Endothelial cell of umbilical vein (primary cell): Measurements from ENCODE around the gene PLCG2. TPM values are rescaled to one million over a fixed set of nuclear protein-coding genes. Genes with fewer than 3 reads are reported as not detected.

Source experiments
- BruUV-seq: library from RNA; stranded (reverse); fragments of 400-500 nt; replicated peaks from 2 replicates; lab custom pipeline; 2021; lab: Mats Ljungman, UMichigan
- CTCF ChIA-PET: fragments of 300-600, 350-600 bp; sonication (Branson Sonifier 250); formaldehyde crosslinking; loops from one replicate; lab custom pipeline; 2021; ENCODE audit warnings: antibody characterized with exemption, inconsistent platforms; lab: Charles Lee
- POLR2A ChIA-PET: fragments of 300-600, 350-600 bp; sonication (Branson Sonifier 250); formaldehyde crosslinking; loops from one replicate; lab custom pipeline; 2021; ENCODE audit warnings: antibody characterized with exemption, inconsistent platforms; lab: Charles Lee
- DNase-seq: peaks from one replicate; pipeline ENCODE4 v3.0.0-alpha.2; 2011; ENCODE audit warnings: low read depth, low spot score
- FAIRE-seq: peaks from 2 replicates; lab custom pipeline; 2011; peaks lifted over from hg19 to GRCh38; lab: Jason Lieb, UNC
- H2AFZ ChIP-seq: 2 replicates; pipeline ENCODE4 v1.6.0; 2012; ENCODE audit warnings: low read depth, low read length, control low read depth, inconsistent platforms
- H3K27ac ChIP-seq: 2 replicates; pipeline ENCODE4 v1.5.1; 2011; ENCODE audit warnings: low read depth, mild to moderate bottlenecking, control low read depth, low read length, moderate library complexity; ENCODE audit not compliant: insufficient read depth
- H3K27me3 ChIP-seq, 2 experiments: 2 replicates each; pipeline versions ENCODE4 v1.6.0 to v1.6.1; 2011; ENCODE audit warnings: low read length in 2 of 2, mixed read lengths in 1 of 2; ENCODE audit not compliant: control insufficient read depth in 2 of 2, insufficient read depth in 2 of 2
- H3K36me3 ChIP-seq, 2 experiments: 2 replicates in 1 of 2; 3 replicates in 1 of 2; pipeline ENCODE4 v1.5.1; 2011; ENCODE audit warnings: low read length in 2 of 2, mild to moderate bottlenecking in 1 of 2, moderate library complexity in 1 of 2; ENCODE audit not compliant: control insufficient read depth in 2 of 2, insufficient read depth in 2 of 2; ENCODE audit errors: extremely low read depth in 1 of 2
- H3K4me1 ChIP-seq: 3 replicates; pipeline ENCODE4 v1.5.1; 2011; ENCODE audit warnings: mild to moderate bottlenecking, low read length; ENCODE audit not compliant: control insufficient read depth, insufficient read depth; ENCODE audit errors: extremely low read depth
- H3K4me2 ChIP-seq: 2 replicates; pipeline ENCODE4 v1.6.1; 2011; ENCODE audit warnings: low read length, control low read depth, mixed read lengths; ENCODE audit not compliant: insufficient read depth
- H3K4me3 ChIP-seq, 3 experiments: fragments of 200-600 bp in 1 of 3; sonication (generic), shearing (Covaris generic) in 1 of 3; replicated peaks in 1 of 3; 2 replicates each; pipeline ENCODE4 v1.5.1; 2011 to 2016; ENCODE audit warnings: control low read depth in 3 of 3, low read length in 3 of 3, mild to moderate bottlenecking in 2 of 3, inconsistent platforms in 1 of 3, low read depth in 1 of 3, moderate library complexity in 1 of 3; ENCODE audit not compliant: insufficient read depth in 1 of 3
- H3K79me2 ChIP-seq: 2 replicates; pipeline ENCODE4 v1.6.0; 2012; ENCODE audit warnings: low read length, inconsistent platforms; ENCODE audit not compliant: control insufficient read depth, insufficient read depth
- H3K9ac ChIP-seq: replicated peaks from 2 replicates; pipeline ENCODE3; 2011; ENCODE audit warnings: low read length, control low read depth; ENCODE audit not compliant: insufficient read depth; ENCODE audit errors: extremely low read depth
- H3K9me1 ChIP-seq: replicated peaks from 3 replicates; pipeline ENCODE4 v1.6.0; 2011; ENCODE audit warnings: mild to moderate bottlenecking, low read length; ENCODE audit not compliant: control insufficient read depth, insufficient read depth; ENCODE audit errors: extremely low read depth
- H3K9me3 ChIP-seq: replicated peaks from 2 replicates; pipeline ENCODE4 v1.5.1; 2012; ENCODE audit warnings: low read length, inconsistent platforms; ENCODE audit not compliant: control insufficient read depth, insufficient read depth
- H4K20me1 ChIP-seq: replicated peaks from 2 replicates; pipeline ENCODE3; 2011; ENCODE audit warnings: mild to moderate bottlenecking, low read length; ENCODE audit not compliant: control insufficient read depth, insufficient read depth; ENCODE audit errors: extremely low read depth
- EZH2 ChIP-seq: IDR thresholded peaks from 2 replicates; pipeline ENCODE4 v1.6.1; 2012; ENCODE audit warnings: borderline replicate concordance, low read depth, mild to moderate bottlenecking, moderate library complexity, low read length, inconsistent platforms; ENCODE audit not compliant: severe bottlenecking
- FOS ChIP-seq: IDR thresholded peaks from 2 replicates; pipeline ENCODE4 v1.6.1; 2011; ENCODE audit warnings: mild to moderate bottlenecking, low read length, moderate library complexity, borderline replicate concordance; ENCODE audit not compliant: insufficient read depth
- GATA2 ChIP-seq: IDR thresholded peaks from 2 replicates; pipeline ENCODE4 v1.7.0; 2011; ENCODE audit warnings: low read depth, mild to moderate bottlenecking, moderate library complexity, mixed read lengths, low read length; ENCODE audit not compliant: insufficient read length, insufficient read depth
- JUN ChIP-seq: IDR thresholded peaks from 2 replicates; pipeline ENCODE4 v1.6.1; 2011; ENCODE audit warnings: borderline replicate concordance, low read depth; ENCODE audit not compliant: insufficient read length, insufficient read depth
- MYC ChIP-seq: IDR thresholded peaks from one replicate; pipeline ENCODE4 v1.6.1; 2011; ENCODE audit warnings: mild to moderate bottlenecking, low read depth, low read length
- POLR2A ChIP-seq: IDR thresholded peaks from 2 replicates; pipeline ENCODE4 v1.6.1; 2012; ENCODE audit warnings: low read depth, mild to moderate bottlenecking, control low read depth, low read length
- POLR2AphosphoS5 ChIP-seq: IDR thresholded peaks from 2 replicates; pipeline ENCODE4 v1.6.1; 2012; ENCODE audit warnings: low read depth, mild to moderate bottlenecking, control low read depth, low read length, moderate library complexity; ENCODE audit not compliant: insufficient read depth
- dilution Hi-C: fragments of 300-500 bp; cut with MboI; formaldehyde crosslinking; loops from one replicate; pipeline ENCODE4 v1.15.0; 2019; ENCODE audit warnings: low sequenced_read_pairs; ENCODE audit not compliant: extremely low pct_ligation_motif_present
- intact Hi-C: fragments of 100-400 bp; cut with micrococcal nuclease; formaldehyde crosslinking; loops from one replicate; pipeline ENCODE4 v1.10.0; 2022
- polyA plus RNA-seq, 4 experiments: library from polyadenylated mRNA; depleted of rRNA in 3 of 4; stranded (reverse) in 3 of 4; unstranded in 1 of 4; fragments of >200 nt; gene quantifications; 2 replicates each; pipeline versions ENCODE4 v1.2.1 to v1.2.3, GENCODE V29; 2011 to 2012; ENCODE audit warnings: missing spikeins in 1 of 4
- total RNA-seq: library from RNA; stranded (reverse); gene quantifications from 2 replicates; pipeline ENCODE4 v1.2.3, GENCODE V29; 2021
- TF ChIP-seq, protein P1 (sequence below): IDR thresholded peaks from 2 replicates; pipeline ENCODE4 v1.6.1; 2011; ENCODE audit not compliant: insufficient read depth, insufficient read length
- TF ChIP-seq, protein P2 (sequence below), 2 donors: IDR thresholded peaks; 1 replicate in 1 of 2; 2 replicates in 1 of 2; pipeline ENCODE4 v1.5.1; 2011; ENCODE audit warnings: low read length in 2 of 2, mild to moderate bottlenecking in 2 of 2, moderate library complexity in 2 of 2, control low read depth in 1 of 2, inconsistent platforms in 1 of 2, low read depth in 1 of 2; ENCODE audit not compliant: insufficient read depth in 1 of 2; ENCODE audit errors: extremely low read depth in 1 of 2

The PLCG2 gene
- total and polyA plus RNA-seq, 2 donors (not counting 3 experiments of a cell fraction or from before 2014, with no cell fraction given): 10.8 to 13.6 TPM

DNA sequence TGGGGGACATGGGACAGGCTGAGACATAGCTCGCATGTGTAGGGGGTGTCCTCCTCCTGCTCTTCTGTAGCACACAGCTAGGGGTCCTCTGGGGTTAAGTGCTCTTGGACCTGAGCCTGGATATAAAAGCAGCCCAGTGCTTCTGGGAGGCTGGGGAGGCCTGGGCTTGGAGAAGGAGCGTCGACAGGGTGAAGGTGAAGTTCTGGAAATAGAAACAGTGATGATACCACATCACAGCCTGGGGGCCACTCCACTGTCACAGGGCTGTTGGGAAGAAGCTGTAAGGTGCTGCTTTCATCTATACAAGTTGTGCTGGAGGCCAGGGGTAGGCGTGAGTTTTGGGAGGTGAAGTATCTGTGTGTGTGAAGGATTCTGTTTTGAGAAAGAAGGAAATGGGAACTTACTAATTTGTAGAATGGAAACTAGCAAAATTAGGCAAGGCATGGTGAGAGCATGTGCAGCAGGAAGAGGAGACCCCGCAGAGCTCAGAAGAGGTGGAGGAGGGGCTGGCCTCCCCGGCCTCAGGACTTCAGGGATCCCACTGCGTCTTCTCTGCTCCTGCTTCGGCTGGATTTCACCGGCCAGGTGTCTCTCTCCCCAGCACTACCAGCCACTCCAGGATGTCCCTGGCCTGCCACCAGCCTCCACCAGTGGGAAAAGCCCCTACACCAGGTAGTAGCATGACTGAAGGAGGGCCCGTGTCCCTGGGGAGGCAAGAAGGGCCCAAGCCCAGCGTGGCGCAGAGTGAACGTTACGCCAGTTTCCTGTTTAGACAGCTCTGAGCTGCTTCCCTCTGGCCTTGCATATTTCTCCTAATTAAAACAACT is 19.4 kb downstream of the PLCG2 start:
- DNase-seq: no peak
- dilution Hi-C loops (no loop called here), intact Hi-C loops (no loop called here)
- TF ChIP-seq MYC (no peak), EZH2 (no peak), FOS (no peak), GATA2 (no peak), JUN (no peak), POLR2A (no peak), POLR2AphosphoS5 (no peak)
- TF ChIP-seq, protein P1, sequence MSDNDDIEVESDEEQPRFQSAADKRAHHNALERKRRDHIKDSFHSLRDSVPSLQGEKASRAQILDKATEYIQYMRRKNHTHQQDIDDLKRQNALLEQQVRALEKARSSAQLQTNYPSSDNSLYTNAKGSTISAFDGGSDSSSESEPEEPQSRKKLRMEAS: no peak
- TF ChIP-seq, protein P2, sequence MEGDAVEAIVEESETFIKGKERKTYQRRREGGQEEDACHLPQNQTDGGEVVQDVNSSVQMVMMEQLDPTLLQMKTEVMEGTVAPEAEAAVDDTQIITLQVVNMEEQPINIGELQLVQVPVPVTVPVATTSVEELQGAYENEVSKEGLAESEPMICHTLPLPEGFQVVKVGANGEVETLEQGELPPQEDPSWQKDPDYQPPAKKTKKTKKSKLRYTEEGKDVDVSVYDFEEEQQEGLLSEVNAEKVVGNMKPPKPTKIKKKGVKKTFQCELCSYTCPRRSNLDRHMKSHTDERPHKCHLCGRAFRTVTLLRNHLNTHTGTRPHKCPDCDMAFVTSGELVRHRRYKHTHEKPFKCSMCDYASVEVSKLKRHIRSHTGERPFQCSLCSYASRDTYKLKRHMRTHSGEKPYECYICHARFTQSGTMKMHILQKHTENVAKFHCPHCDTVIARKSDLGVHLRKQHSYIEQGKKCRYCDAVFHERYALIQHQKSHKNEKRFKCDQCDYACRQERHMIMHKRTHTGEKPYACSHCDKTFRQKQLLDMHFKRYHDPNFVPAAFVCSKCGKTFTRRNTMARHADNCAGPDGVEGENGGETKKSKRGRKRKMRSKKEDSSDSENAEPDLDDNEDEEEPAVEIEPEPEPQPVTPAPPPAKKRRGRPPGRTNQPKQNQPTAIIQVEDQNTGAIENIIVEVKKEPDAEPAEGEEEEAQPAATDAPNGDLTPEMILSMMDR (IDR thresholded peaks at IDR 0.05; ENCODE audit: extremely low read depth in 1 of 2, insufficient read depth in 1 of 2, low read depth in 1 of 2, low read length in 2 of 2): no peak
- Histone ChIP-seq H3K27me3 (no peaks in the 10 kb centered on the region), H3K36me3 (no peaks in the 10 kb centered on the region), H3K9ac (no peak overlapping the region), H3K4me2 (no peak overlapping the region), H3K9me3 (no peaks in the 10 kb centered on the region), H4K20me1 (no peaks in the 10 kb centered on the region), H3K4me1 (no peaks in the 10 kb centered on the region), H3K9me1 (no peaks in the 10 kb centered on the region), H3K27ac (no peak overlapping the region), H2AFZ (no peak overlapping the region), H3K4me3 (no peak overlapping the region), H3K79me2 (no peaks in the 10 kb centered on the region)
- no peak for FAIRE-seq
- ChIA-PET POLR2A (no interaction called here), CTCF (interaction anchor here (1.2 kb wide), 1 partner anchor 87 kb away, joined by 3 read pairs; no protein-coding TSS in a partner anchor)
- no TSS peak for BruUV-seq
